ENCODE data around the gene PDP2. TPM values are rescaled to one million over a fixed set of nuclear protein-coding genes. Genes with fewer than 3 reads are reported as not detected.

PDP2 gene
- total RNA-seq, 2 experiments from 2014 or later: 3.3 to 5.9 TPM

GRCh38 chr16:66846266-66846665 is 34.0 kb upstream of the PDP2 start:
- DNase-seq (no peak), ATAC-seq (ENCODE audit: poor library complexity) (no peak)
- Mint-ChIP-seq H3K27ac (no peak overlapping the region), H3K9me3 (no peaks in the 10 kb centered on the region), H3K36me3 (ENCODE audit: low read depth) (no peaks in the 10 kb centered on the region), H3K4me3 (peak overlapping the region; percentile 36), H3K4me1 (ENCODE audit: low read depth) (peaks cover 11% of the 10 kb centered on the region), H3K27me3 (peaks cover 58% of the 10 kb centered on the region)
- no peak for TF ChIP-seq CTCF (IDR thresholded peaks at IDR 0.05)
- Histone ChIP-seq H3K4me1 (ENCODE audit: insufficient read depth, low read length) (peaks cover 7% of the 10 kb centered on the region), H3K9me3 (ENCODE audit: control insufficient read depth in 1 of 2, insufficient read depth in 1 of 2, low read length in 2 of 2) (peaks cover 0 to 4% of the 10 kb centered on the region in 2 experiments), H3K27ac (ENCODE audit: low read depth in 1 of 2, low read length in 2 of 2) (no peak overlapping the region), H3K4me3 (ENCODE audit: low read length) (no peak overlapping the region), H3K27me3 (ENCODE audit: control insufficient read depth in 1 of 2, insufficient read depth in 2 of 2, low read length in 2 of 2) (peaks cover 33 to 40% of the 10 kb centered on the region in 2 experiments), H3K36me3 (ENCODE audit: insufficient read depth, low read length) (no peaks in the 10 kb centered on the region)
- CTCF ChIA-PET: interaction anchor here (1.1 kb wide), 1 partner anchor 16 kb away, joined by 3 read pairs; the partner anchor contains the start of gene NAE1
- POLR2A ChIA-PET: no interaction called here
- intact Hi-C loops (cut with DNase I, micrococcal nuclease): no loop called here

GRCh38 chr16:66846831-66847230 is 33.5 kb upstream of the PDP2 start:
- Mint-ChIP-seq H3K4me1 (ENCODE audit: low read depth) (peaks cover 11% of the 10 kb centered on the region), H3K36me3 (ENCODE audit: low read depth) (no peaks in the 10 kb centered on the region), H3K9me3 (no peaks in the 10 kb centered on the region), H3K27ac (no peak overlapping the region), H3K4me3 (no peak overlapping the region), H3K27me3 (peaks cover 54% of the 10 kb centered on the region)
- ATAC-seq (ENCODE audit: poor library complexity): no peak
- Histone ChIP-seq H3K36me3 (ENCODE audit: insufficient read depth, low read length) (no peaks in the 10 kb centered on the region), H3K27ac (ENCODE audit: low read depth in 1 of 2, low read length in 2 of 2) (no peak overlapping the region), H3K4me1 (ENCODE audit: insufficient read depth, low read length) (peaks cover 7% of the 10 kb centered on the region), H3K27me3 (ENCODE audit: control insufficient read depth in 1 of 2, insufficient read depth in 2 of 2, low read length in 2 of 2) (peaks cover 33 to 40% of the 10 kb centered on the region in 2 experiments), H3K4me3 (ENCODE audit: low read length) (no peak overlapping the region), H3K9me3 (ENCODE audit: control insufficient read depth in 1 of 2, insufficient read depth in 1 of 2, low read length in 2 of 2) (peaks cover 0 to 4% of the 10 kb centered on the region in 2 experiments)
- intact Hi-C loops (cut with DNase I, micrococcal nuclease): no loop called here
- ChIA-PET POLR2A (no interaction called here), CTCF (interaction anchor here (0.6 to 1.1 kb wide), 2 partner anchors 16 to 46 kb away, joined by 3 read pairs; partner anchors contain the start of gene NAE1)
- no peak for TF ChIP-seq CTCF (IDR thresholded peaks at IDR 0.05)
- DNase-seq: no peak

- Mint-ChIP-seq H3K9me3 (no peaks in the 10 kb centered on the region), H3K36me3 (ENCODE audit: low read depth) (no peaks in the 10 kb centered on the region), H3K4me3 (no peak overlapping the region), H3K27me3 (peaks cover 50% of the 10 kb centered on the region), H3K4me1 (ENCODE audit: low read depth) (peaks cover 11% of the 10 kb centered on the region), H3K27ac (no peak overlapping the region)
- H3K27me3 ChIP-seq (ENCODE audit: control insufficient read depth in 1 of 2, insufficient read depth in 2 of 2, low read length in 2 of 2): peaks cover 33 to 40% of the 10 kb centered on the region in 2 experiments
- H3K9me3 ChIP-seq (ENCODE audit: control insufficient read depth in 1 of 2, insufficient read depth in 1 of 2, low read length in 2 of 2): peaks cover 0 to 4% of the 10 kb centered on the region in 2 experiments
- no peak for DNase-seq
- intact Hi-C loops (cut with DNase I, micrococcal nuclease): no loop called here
- no peak overlapping the region for H3K27ac ChIP-seq (ENCODE audit: low read depth in 1 of 2, low read length in 2 of 2)
- CTCF ChIA-PET: interaction anchor here (1.1 kb wide), 1 partner anchor 17 kb away, joined by 3 read pairs; the partner anchor contains the start of gene NAE1
- no peak for TF ChIP-seq CTCF (IDR thresholded peaks at IDR 0.05)
- ATAC-seq (ENCODE audit: poor library complexity): no peak
- H3K4me1 ChIP-seq (ENCODE audit: insufficient read depth, low read length): peaks cover 7% of the 10 kb centered on the region
- POLR2A ChIA-PET: no interaction called here
- no peaks in the 10 kb centered on the region for H3K36me3 ChIP-seq (ENCODE audit: insufficient read depth, low read length)
- H3K4me3 ChIP-seq (ENCODE audit: low read length): no peak overlapping the region
Observed at GRCh38 chr16:66847533-66848067, 32.7 kb upstream of the PDP2 start.

Data from CD4-positive, alpha-beta T cell (primary cell).